HepG2 (cell line): ENCODE results near the gene AVPR1A. TPM values are rescaled to one million over a fixed set of nuclear protein-coding genes. Genes with fewer than 3 reads are reported as not detected.

ENCODE experiments used
- AHDC1 ChIP-seq: sonication (generic); formaldehyde crosslinking; IDR thresholded peaks from 2 replicates; pipeline ENCODE4 v1.5.1; 2020; ENCODE audit warnings: mild to moderate bottlenecking, missing genetic modification reagents, borderline replicate concordance
- AKNA ChIP-seq: sonication (generic); formaldehyde crosslinking; IDR thresholded peaks from 2 replicates; pipeline ENCODE4 v1.4.0; 2020; ENCODE audit warnings: missing genetic modification reagents, borderline replicate concordance
- ATF7-NPFF ChIP-seq: sonication (generic); formaldehyde crosslinking; IDR thresholded peaks from 2 replicates; pipeline ENCODE4 v1.8.1; 2023; ENCODE audit warnings: mild to moderate bottlenecking, low read depth, missing genetic modification reagents, moderate library complexity
- KIAA2018 ChIP-seq: sonication (generic); formaldehyde crosslinking; IDR thresholded peaks from 2 replicates; pipeline ENCODE4 v1.5.0; 2020; ENCODE audit warnings: mild to moderate bottlenecking, missing genetic modification reagents, borderline replicate concordance
- ZNF800 ChIP-seq: sonication (generic); formaldehyde crosslinking; IDR thresholded peaks from 2 replicates; pipeline ENCODE4 v1.4.0; 2020; ENCODE audit warnings: missing genetic modification reagents
- polyA plus RNA-seq, 8 experiments: library from polyadenylated mRNA; depleted of rRNA in 3 of 8; stranded (reverse) in 7 of 8; unstranded in 1 of 8; fragments of >200 nt; fragmentation: Illumina TruSeq in 4 of 8; extraction: Trizol in 4 of 8; gene quantifications; 2 replicates each; pipeline versions ENCODE4 v1.2.1 to v1.2.3, GENCODE V29; 2011 to 2016; ENCODE audit warnings: low read depth in 4 of 8, missing spikeins in 1 of 8, mixed read lengths in 1 of 8; ENCODE audit not compliant: insufficient read depth in 1 of 8
- total RNA-seq, 5 experiments: library from RNA; depleted of rRNA; stranded (reverse); fragments of >200 nt; fragmentation: Illumina TruSeq; extraction: Trizol; gene quantifications; 2 replicates each; pipeline ENCODE4 v1.2.3, GENCODE V29; 2016; ENCODE audit warnings: low read depth in 1 of 5

The AVPR1A gene
- total and polyA plus RNA-seq, 2 of the 13 experiments (the other 11 are each of a cell fraction or from before 2014, with no cell fraction given), result not detected

GRCh38 chr12:63093711-63094110, 57.3 kb downstream of the AVPR1A start (continued):
- no peak for TF ChIP-seq ZNF800 (CRISPR knock-in tag)
- TF ChIP-seq AKNA (CRISPR knock-in tag), result no peak
- no peak for TF ChIP-seq ATF7-NPFF
- no peak for TF ChIP-seq KIAA2018
- no peak for TF ChIP-seq AHDC1 (CRISPR knock-in tag)
